HG03342 (cell line): ENCODE data around the gene SLC44A5.
"Not testable (repeated sequence)": the region's sequence is repeated elsewhere in the genome, so short reads cannot be mapped to it uniquely, and the experiment has no call there.

ENCODE experiments used
- ATAC-seq: cut with Tn5 transposase; IDR thresholded peaks from one replicate; pipeline ENCODE4 v1.9.1; 2021; ENCODE audit warnings: mild to moderate bottlenecking, moderate library complexity; ENCODE audit not compliant: unreplicated experiment

Gene SLC44A5

DNA sequence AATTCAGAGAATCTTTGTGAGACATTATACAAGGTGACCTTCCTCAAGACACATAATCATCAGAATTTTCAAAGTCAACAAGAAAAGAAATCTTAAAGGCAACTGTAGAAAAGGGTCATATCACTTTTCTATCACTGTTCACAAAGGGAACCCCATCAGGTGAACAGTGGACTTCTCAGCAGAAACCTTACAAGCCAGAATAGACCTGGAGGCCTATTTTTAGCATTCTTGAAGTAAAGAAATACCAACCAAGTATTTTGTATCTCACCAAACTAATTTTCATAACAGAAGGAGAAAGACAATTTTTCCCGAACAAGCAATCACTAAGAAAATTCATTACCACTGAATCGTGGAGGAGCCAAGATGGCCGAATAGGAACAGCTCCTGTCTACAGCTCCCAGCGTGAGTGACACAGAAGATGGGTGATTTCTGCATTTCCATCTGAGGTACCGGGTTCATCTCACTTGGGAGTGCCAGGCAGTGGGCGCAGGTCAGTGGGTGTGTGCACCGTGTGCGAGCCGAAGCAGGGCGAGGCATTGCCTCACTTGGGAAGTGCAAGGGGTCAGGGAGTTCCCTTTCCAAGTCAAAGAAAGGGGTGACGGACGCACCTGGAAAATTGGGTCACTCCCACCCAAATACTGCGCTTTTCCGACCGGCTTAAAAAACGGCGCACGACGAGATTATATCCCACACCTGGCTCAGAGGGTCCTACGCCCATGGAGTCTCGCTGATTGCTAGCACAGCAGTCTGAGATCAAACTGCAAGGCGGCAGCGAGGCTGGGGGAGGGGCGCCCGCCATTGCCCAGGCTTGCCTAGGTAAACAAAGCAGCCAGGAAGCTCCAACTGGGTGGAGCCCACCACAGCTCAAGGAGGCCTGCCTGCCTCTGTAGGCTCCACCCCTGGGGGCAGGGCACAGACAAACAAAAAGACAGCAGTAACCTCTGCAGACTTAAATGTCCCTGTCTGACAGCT lies 235.2 kb downstream of the SLC44A5 start:
- not testable (repeated sequence) for ATAC-seq

DNA sequence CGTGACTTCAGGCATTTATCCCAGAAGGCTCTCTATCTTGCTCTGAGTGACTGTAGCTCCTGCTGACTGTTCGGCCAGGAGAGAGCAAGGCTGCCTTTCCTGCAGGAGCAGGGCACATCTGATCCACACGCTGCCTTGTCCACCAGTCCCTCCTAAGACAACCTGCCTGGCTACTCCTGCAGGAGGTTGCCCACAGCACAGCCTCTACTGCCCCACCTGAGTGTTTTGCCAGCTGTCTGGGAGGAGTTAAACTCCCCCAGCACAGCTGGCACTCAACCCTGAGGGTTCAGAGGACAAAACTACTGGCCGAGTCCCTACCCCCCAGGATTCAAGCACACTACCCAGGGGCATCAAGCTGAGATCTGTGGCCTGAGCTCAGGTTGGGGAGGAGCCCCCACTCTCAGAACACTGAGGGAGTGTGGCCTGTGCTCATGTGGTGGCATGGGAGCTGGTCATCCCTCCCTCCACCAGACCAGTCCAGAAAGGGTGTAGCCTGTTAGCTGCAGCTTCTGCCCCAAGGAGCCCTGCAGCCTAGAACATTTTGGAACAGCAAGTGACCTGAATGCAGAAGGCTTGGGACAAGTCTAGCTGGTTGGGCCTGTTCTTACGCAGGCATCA lies 237.3 kb downstream of the SLC44A5 start:
- ATAC-seq: no peak

DNA sequence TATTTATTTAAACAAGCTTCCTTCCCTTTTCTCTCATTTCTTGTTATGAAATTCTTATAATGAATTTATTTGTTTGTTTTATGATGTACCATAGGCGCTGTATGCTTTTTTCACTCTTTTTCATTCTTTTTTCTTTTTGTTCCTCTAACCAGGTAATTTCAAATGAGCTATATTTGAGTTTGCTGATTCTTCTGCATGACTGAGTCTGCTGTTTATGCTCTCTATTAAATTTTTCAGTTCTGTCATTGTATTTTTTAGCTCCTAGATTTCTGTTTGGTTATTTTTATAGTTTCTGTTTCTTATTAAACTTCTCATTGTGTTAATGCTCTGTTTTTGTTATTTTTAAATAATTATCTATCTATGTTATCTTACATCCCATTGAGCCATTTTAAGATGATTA lies 244.3 kb downstream of the SLC44A5 start:
- ATAC-seq: no peak

DNA sequence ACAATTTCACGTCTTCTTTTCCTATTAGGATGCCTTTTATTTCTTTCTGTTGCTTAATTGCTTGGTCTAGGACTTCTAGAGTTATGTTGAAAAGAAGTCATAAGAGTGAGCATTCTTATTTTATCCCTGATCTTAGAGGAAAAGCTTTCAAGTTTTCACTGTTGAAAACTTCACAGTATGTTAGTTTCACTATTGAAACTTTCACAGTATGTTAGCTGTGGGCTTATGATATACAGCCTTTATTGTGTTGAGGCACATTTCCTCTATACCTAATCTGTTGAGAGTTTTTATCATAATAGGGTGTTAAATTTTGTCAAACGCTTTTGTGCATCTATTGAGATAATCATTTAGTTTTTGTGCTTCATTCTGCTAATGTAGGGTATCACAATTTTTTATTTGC lies 249.7 kb downstream of the SLC44A5 start:
- ATAC-seq: no peak

DNA sequence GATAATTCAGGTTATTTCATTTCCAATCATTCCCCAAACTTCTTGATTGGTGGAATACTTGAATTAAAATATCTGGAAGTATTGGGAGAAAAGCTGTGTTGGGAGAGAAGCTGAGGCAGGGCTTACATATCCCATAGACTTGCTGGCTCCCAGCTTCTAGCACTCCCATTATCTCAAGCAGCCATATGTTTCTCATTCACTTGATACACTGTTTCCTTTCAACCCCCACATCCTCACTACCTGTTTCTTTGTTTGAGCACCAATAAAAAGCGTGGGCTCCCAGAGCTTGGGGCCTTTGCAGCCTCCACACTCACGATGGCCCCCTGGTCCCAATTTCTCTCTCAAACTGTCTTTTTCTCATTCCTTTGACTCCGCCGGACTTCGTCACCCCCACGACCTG lies 256.6 kb downstream of the SLC44A5 start:
- ATAC-seq: not testable (repeated sequence)

DNA sequence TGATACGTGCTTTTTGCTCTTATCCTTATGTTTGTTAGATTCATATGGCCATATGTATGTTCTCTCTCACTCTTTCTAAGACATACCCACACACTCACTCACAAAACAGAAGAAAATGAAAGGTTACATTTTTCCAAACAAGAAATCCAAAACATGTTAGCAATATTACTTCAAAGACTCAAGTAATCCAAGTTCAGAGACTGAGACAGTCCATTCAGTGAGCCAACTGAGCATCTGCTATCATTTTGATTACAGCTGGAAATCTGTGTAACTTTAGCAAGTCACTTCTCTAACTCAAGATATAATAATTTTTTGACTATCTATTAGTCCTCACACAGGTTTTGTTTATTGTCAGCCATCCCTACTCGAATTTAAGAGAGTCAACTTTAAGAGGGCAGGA lies 257.9 kb downstream of the SLC44A5 start:
- ATAC-seq: no peak

DNA sequence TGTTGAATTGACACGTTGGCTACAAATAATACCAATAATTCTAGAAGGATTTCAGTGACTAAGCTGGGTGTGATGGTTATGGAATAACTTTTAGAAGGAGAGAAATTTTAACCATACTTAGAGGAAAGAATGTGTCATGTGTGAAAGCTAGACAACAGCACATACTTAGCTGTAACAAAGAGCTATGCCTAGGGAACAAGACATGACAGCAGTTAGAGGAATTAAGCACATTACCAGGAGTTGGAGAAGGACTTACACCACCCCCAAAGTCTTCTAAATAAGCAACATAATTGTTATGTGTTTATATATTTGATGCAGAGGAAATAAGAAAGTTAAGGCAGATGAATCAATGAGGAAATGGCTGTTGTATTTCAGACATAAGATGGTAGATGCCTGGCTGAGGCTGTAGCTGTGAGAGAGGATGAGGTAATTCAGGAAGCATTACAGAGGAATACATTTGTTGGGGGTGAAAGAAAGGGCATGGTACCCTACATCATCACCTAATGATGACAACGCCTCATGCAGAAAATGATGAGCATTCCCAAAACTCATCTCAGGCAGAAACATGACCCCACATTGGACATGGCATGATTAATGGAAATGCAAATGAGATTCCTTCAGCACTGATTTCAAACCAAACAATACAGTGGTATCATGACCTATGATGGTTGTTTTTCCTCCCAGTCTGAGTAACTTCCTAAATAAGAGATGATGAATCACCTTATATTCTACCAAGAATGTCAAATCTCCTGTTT lies 265.2 kb downstream of the SLC44A5 start:
- no peak for ATAC-seq

DNA sequence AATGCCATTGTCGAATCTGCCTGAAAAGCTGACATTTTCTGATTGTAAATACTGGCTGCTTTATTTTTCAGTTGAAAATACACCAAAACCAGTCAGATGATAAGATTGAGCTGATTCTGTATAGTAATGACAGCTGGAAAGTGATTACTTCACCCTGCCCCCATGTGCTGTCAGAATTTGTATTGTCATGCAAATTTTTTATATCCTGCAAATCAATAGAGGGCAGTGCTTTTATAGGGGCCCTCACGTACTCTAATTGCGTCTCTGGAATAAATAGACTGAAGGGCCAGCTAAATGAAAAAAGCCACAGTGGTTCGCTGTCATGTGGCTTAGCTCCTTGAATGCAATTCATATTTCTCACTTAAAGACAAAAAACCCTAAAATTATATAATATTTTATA lies 268.1 kb downstream of the SLC44A5 start:
- no peak for ATAC-seq

DNA sequence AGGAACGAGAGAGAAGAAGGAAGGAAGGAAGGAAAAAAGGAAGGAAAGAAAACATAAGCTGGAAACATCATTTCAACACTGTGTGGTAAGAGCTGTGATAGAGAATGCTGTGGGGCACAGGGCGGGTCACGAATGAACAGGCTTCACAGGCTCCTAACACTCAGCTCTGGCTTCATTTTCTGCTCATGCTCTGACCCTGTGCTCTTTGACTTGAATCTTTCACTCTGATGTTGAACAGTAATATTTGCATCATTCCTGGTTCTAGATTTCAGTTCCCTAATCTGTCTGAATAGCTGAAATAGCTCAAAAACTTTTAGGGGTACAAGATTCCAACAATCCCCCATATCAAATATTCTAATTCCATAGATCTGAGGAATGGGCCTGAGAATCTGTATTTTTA lies 269.4 kb downstream of the SLC44A5 start:
- ATAC-seq: peak; percentile 49

DNA sequence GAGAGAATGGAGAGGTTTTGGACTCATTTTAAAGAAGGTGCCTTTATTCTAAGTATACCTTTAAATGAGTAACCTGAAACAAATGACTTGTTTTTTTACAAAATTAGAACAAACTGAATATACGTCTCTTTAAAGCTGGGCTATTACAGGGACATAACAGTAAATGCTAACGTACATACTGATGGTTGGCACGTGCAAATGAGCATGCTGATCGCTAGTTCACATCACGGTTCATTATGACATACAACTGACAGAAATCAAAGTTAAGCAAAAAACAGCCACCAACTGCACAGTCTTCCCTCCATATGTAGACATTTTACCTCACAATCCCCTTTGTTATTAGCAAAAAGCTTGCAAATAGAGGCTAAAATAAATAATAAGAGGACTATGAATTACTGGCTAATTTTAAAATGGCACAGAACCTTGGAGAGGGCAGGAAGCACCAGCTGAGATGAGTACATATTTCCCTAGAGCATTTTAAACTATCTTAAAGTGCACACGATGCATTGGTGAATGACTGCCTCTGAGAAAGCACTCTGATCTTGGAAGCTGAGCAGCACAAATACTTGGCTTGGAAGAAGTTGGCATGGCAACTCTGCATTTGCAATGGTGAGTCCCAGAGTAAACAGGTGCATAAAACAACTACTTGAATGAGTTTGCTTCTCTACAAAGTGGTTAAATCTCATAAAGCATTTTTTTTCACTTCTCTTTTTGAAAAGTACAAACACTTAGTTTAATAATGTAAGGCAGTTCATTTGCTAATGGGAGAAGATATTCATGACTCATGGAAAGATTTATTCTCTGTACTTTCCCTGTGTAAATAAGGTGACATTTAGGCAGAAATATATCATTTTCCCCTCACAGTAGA lies 272.1 kb downstream of the SLC44A5 start:
- ATAC-seq: peak; percentile 93

DNA sequence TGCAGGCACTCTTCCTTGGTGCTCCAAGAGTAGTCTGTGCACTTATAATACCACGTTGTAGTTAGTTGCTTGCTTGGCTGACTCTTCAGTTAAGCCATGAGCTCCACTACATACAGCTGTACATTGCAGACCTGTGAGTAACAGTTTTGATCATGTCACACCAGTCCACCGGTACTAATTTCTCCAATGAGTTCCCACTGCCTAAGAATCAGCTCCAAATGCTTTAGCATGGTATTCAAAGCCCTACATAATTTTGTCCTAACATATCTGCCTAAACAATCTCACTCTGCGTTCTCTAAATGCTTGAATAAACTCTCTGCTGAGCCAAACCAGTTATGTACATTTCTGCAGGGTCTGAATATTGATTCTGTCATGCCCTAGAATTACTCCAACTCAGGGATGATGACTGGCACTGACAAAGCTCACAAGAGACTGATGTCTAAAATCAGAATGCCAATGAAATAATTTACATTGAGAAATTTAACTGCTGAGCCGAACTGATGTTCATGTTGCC lies 276.0 kb downstream of the SLC44A5 start:
- ATAC-seq: no peak

DNA sequence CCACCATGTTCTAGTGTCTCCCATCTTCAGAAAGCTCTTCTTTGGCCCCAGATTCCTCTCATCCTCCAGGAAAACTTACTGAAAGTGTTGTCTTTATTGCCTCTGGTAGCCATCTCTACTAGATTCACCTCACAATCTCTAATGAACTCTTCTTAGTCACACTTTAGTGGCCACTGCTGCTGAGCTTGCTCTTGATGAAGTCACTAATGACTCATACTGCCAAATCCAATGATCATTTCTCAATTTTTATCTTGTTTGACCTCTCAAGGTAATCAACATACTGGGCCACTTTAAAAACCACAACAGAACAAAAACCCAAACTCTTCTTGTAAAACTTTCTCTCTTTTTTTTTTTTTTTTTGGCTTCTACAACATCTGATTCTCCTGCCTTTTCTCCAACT lies 280.3 kb downstream of the SLC44A5 start:
- no peak for ATAC-seq

DNA sequence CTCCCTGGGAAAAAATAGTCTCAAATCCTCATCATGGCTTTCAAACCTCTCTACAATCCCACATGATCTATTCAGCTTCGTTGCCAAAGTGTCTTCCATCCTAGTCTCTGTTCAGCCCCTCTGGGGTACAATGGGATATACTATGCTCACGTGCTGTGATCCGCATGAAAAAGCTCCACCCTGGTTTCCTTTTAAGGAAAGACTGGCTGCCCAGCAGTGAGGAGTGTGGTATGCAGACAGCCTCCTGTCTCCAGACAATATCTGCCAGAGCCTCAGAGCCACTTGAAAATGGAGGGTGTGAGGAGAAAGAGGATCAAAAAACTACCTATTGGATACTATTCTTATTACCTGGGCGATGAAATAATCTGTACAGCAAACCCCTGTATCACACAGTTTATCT lies 282.2 kb downstream of the SLC44A5 start:
- no peak for ATAC-seq

DNA sequence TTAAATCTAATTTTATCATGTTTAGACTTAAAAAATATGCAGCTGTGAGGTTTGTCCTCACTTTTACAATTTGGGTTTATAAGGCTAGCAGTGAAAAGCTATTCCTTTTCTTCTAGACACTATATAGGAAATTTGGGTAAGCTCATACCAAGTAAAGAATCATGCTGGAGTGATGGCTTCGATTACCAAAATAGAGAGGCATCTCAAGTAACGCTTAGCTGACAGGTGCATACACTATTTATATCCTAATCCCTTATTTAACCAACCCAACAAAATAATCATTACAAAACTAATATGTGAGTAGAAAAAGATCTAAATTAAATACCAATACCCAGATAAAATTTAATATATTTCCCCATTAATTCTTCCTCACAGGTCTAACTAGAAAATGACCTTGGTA lies 283.5 kb downstream of the SLC44A5 start:
- no peak for ATAC-seq

DNA sequence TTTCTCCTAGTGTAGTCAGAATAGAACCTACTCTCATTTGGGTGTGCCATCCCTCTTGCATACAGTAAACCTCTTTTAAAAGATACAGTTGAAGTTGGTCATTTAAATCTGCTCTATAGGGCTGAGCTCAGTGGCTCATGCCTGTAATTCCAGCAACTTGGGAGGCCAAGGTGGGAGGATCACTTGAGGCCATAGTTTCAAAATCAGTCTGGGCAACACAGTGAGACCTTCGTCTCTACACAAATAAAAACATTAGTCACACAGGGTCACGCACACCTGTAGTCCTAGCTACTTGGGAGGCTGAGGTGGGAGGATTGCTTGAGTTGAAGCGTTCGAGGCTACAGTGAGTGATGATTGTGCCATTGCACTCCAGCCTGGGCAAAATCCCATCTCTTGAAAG lies 292.9 kb downstream of the SLC44A5 start:
- ATAC-seq: no peak

DNA sequence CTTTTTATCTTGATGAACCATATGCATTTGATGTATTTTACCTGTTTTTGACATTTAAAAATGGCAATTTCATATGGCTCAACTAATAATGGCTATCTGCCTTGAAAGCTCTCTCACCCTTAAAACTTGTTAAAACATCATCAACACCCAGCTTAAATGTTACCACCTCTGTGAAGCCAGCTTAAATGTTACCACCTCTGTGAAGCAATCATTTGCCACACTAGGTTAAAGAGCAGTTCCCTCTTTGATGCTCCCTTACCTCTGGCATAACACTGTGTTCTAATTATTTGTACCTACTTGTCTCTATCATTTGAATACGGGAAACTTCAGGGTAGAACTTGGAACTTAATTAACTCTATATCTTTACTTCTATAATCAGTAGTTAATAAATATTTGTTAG lies 294.7 kb downstream of the SLC44A5 start:
- ATAC-seq: no peak

DNA sequence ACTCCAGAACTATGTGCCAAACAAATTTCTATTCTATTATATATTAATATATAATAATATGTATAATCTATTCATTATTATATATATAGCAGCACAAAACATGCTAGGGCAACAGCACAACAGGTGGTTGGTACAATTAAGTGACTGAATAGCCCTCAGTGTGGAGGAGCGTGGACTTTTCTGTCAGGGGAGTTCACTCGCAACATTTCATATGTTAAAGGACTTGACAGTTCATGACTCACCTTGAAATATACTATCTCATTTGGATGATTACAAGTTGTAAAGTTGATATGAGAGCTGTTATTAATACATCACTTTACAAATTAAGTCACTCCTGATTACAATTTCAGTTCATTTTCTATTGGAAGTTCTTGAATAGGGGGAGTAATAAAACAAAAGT lies 298.3 kb downstream of the SLC44A5 start:
- no peak for ATAC-seq

DNA sequence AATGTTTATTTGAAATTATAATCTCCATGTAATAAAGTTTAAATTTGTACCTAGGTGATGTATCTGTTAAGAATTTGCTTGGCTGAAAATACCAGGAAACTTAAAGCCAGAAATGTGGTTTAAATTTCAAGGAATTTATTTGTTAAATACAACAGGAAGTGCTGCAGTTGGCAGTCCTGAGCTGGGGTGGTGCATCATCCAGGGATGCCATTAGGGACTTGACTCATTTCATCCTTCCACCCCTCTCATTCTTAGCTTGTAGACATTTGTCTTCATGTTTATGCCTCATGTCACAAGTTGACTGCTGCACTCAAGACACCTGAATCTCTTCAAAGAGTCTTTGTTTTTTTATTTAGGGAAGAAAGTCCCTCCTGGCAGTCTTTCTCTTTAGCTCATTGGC lies 300.8 kb downstream of the SLC44A5 start:
- no peak for ATAC-seq

DNA sequence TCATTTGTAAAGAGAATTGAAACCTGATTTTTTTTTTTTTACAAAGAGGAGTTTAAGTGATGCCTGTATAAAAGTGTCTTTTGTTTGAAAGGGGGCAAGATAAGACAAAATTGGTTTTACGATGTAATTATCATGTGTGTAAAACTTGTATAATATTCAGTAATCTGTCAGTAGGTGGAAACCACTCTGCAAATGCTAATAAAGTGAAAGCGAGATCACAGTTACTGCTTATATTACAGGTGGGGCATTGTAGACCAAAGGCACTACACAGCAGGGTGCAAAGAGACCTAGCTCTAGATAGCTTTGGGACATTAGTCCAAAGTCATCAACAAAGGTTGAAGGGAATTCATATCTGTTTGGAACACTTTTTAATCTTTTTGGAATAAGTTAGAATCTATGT lies 302.5 kb downstream of the SLC44A5 start:
- no peak for ATAC-seq

DNA sequence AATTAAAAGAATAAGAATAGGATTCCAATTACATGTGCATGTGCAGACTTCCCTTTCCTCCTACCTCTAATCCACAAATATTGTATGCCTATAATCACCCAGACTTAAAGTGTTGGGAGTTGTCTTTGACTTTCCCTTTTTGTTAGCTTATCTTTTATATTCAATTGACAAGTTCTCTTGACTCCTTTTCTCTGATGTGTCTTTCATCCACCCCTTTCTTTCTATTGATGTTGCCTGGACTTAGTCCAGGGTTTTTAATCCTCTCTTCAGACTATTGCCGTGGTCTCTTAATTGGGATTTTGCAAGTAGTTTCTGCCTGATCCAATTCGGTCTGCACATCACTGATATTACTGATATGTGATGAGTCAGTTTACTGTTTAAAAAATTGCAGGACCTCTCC lies 305.9 kb downstream of the SLC44A5 start:
- no peak for ATAC-seq
